Mesendoderm (in vitro differentiated cells): ENCODE measurements around the gene SAV1.

Experiments used
- DNase-seq: peaks from one replicate; pipeline ENCODE4 v3.0.0; 2013
- H2AK5ac ChIP-seq: 2 replicates; pipeline ENCODE4 v1.6.1; 2013; ENCODE audit warnings: low read length, inconsistent platforms
- H2BK120ac ChIP-seq: 2 replicates; pipeline ENCODE4 v1.6.1; 2013; ENCODE audit warnings: low read depth, mild to moderate bottlenecking, low read length, moderate library complexity, mixed read lengths
- H2BK15ac ChIP-seq: replicated peaks from 2 replicates; pipeline ENCODE4 v1.6.1; 2013; ENCODE audit warnings: low read depth, mild to moderate bottlenecking, moderate library complexity
- H2BK5ac ChIP-seq: 2 replicates; pipeline ENCODE4 v1.6.1; 2013; ENCODE audit warnings: low read length, inconsistent platforms
- H3K18ac ChIP-seq: 2 replicates; pipeline ENCODE4 v1.6.1; 2013; ENCODE audit warnings: mild to moderate bottlenecking, low read length, mixed read lengths
- H3K23ac ChIP-seq: one replicate; pipeline ENCODE4 v1.6.1; 2013; ENCODE audit warnings: low read length
- H3K27ac ChIP-seq: 2 replicates; pipeline ENCODE4 v1.5.1; 2013; ENCODE audit warnings: low read depth, mild to moderate bottlenecking, inconsistent platforms, low read length, moderate library complexity
- H3K27me3 ChIP-seq: 2 replicates; pipeline ENCODE4 v1.6.1; 2013; ENCODE audit warnings: low read length, control low read depth, mild to moderate bottlenecking, inconsistent platforms; ENCODE audit not compliant: insufficient read depth, poor library complexity
- H3K36me3 ChIP-seq: 2 replicates; pipeline ENCODE4 v1.6.1; 2013; ENCODE audit warnings: low read length, inconsistent platforms; ENCODE audit not compliant: control insufficient read depth, insufficient read depth
- H3K4ac ChIP-seq: one replicate; pipeline ENCODE4 v1.6.1; 2013; ENCODE audit warnings: low read depth, mild to moderate bottlenecking, low read length, moderate library complexity
- H3K4me1 ChIP-seq: 2 replicates; pipeline ENCODE4 v1.6.1; 2013; ENCODE audit warnings: low read depth, low read length, inconsistent platforms; ENCODE audit not compliant: control insufficient read depth
- H3K4me2 ChIP-seq: 2 replicates; pipeline ENCODE4 v1.6.1; 2013; ENCODE audit warnings: low read length
- H3K4me3 ChIP-seq: 2 replicates; pipeline ENCODE4 v1.5.1; 2013; ENCODE audit warnings: mild to moderate bottlenecking, low read length
- H3K56ac ChIP-seq: one replicate; pipeline ENCODE4 v1.6.1; 2013; ENCODE audit warnings: low read length
- H3K79me1 ChIP-seq: 2 replicates; pipeline ENCODE4 v1.6.1; 2013; ENCODE audit warnings: low read length, inconsistent platforms
- H3K79me2 ChIP-seq: 2 replicates; pipeline ENCODE4 v1.6.1; 2013; ENCODE audit warnings: mild to moderate bottlenecking, low read length; ENCODE audit not compliant: control insufficient read depth, insufficient read depth
- H3K9ac ChIP-seq: 2 replicates; pipeline ENCODE4 v1.6.1; 2013; ENCODE audit warnings: low read length, inconsistent platforms
- H4K5ac ChIP-seq: one replicate; pipeline ENCODE4 v1.6.1; 2013; ENCODE audit warnings: low read length
- H4K8ac ChIP-seq: one replicate; pipeline ENCODE4 v1.6.1; 2013; ENCODE audit warnings: low read depth, mild to moderate bottlenecking, control low read depth, low read length, moderate library complexity
- WGBS: extraction: QIAGEN DNeasy Blood & Tissue Kit; methylation state at CpG from one replicate; pipeline ENCODE4 v1.1.7; 2013; ENCODE audit warnings: low lambda C conversion rate, missing lambda C conversion rate; ENCODE audit not compliant: insufficient coverage; ENCODE audit errors: extremely low coverage; 5-methylcytosine and 5-hydroxymethylcytosine counted together

Gene SAV1

DNA sequence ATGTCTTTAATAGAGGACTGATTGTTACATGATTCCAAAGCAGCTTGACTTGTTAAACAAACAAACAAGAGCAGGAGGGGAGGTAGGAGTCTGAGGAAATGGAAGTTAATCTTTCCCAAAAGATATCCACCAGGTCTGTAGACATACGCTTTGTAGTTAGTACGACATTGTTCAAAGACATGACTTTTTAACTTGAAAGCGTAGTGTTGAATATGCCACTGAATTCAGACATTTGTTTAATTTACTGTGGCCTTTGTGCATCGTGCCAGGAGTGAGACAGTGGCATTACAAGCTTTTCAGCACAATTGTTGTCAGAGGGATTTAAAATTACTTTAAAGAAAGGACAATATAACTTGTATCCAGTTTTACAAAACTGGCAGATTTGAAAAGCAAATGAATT lies 53.0 kb downstream of the SAV1 start:
- no peak overlapping the region for H2BK120ac ChIP-seq
- no CpG with 5 or more reads among the region's 4 CpGs for WGBS
- H2BK5ac ChIP-seq, result no peak overlapping the region
- H3K18ac ChIP-seq, result no peak overlapping the region
- H3K79me1 ChIP-seq, result no peaks in the 10 kb centered on the region
- no peak overlapping the region for H3K4me2 ChIP-seq
- H2BK15ac ChIP-seq, result no peak overlapping the region
- H3K23ac ChIP-seq, result no peak overlapping the region
- no peak overlapping the region for H4K8ac ChIP-seq
- H4K5ac ChIP-seq, result no peak overlapping the region
- H3K56ac ChIP-seq, result no peak overlapping the region
- no peaks in the 10 kb centered on the region for H3K79me2 ChIP-seq
- H2AK5ac ChIP-seq, result no peak overlapping the region
- no peak overlapping the region for H3K4me3 ChIP-seq
- H3K27me3 ChIP-seq, result no peaks in the 10 kb centered on the region
- H3K4ac ChIP-seq, result no peak overlapping the region
- H3K36me3 ChIP-seq, result no peaks in the 10 kb centered on the region
- no peaks in the 10 kb centered on the region for H3K4me1 ChIP-seq
- H3K9ac ChIP-seq, result no peak overlapping the region
- DNase-seq, result no peak
- no peak overlapping the region for H3K27ac ChIP-seq

DNA sequence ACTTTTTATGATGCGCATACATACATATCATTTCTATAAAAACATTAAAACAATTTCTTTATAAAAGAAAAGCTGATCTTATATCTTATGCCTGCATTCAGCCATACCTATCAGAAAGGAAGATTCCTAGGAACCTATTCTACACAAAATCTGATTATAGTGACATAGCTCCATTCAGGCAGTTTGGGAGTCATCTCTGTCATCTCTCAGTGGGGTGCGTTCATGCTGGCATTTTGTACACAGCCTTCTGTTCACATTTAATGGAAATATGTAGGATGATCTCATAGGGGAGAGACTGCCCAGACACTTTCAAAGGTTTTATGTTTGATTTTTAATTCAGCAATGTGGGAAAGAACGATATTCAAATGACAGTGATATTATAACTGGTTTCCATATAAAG lies 55.3 kb downstream of the SAV1 start:
- H2BK15ac ChIP-seq, result no peak overlapping the region
- H3K4me2 ChIP-seq, result no peak overlapping the region
- H3K56ac ChIP-seq, result no peak overlapping the region
- H3K4me3 ChIP-seq, result no peak overlapping the region
- no peak overlapping the region for H3K9ac ChIP-seq
- no peak overlapping the region for H2BK120ac ChIP-seq
- no peak overlapping the region for H4K5ac ChIP-seq
- H3K27ac ChIP-seq, result no peak overlapping the region
- WGBS, result no CpG with 5 or more reads among the region's 3 CpGs
- no peak overlapping the region for H3K23ac ChIP-seq
- H2AK5ac ChIP-seq, result no peak overlapping the region
- no peaks in the 10 kb centered on the region for H3K4me1 ChIP-seq
- no peaks in the 10 kb centered on the region for H3K36me3 ChIP-seq
- DNase-seq, result no peak
- no peak overlapping the region for H3K4ac ChIP-seq
- no peak overlapping the region for H3K18ac ChIP-seq
- no peak overlapping the region for H2BK5ac ChIP-seq
- H4K8ac ChIP-seq, result no peak overlapping the region
- H3K79me1 ChIP-seq, result no peaks in the 10 kb centered on the region
- H3K79me2 ChIP-seq, result no peaks in the 10 kb centered on the region
- no peaks in the 10 kb centered on the region for H3K27me3 ChIP-seq

DNA sequence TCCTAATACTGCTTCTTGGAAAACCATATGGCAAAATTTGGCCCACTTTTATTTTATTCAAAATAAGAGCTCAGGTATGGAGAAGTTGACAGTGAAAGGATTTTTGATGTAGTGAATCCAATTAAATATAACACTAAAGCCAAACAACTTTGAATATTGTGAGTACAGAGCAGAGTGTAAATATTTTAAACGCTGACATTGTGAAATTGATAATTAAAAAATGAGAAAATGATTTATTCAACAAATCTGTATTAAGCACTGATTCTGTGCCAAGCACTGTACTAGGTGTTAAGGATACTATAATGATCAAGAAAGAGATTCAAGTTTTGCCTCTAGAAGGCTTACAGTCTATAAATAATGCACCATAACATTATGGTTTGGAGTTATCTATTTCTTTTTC lies 57.6 kb downstream of the SAV1 start:
- Histone ChIP-seq H3K4me1 (no peaks in the 10 kb centered on the region), H3K27ac (no peak overlapping the region), H3K18ac (no peak overlapping the region), H3K36me3 (no peaks in the 10 kb centered on the region), H2BK5ac (no peak overlapping the region), H3K79me1 (no peaks in the 10 kb centered on the region), H3K23ac (no peak overlapping the region), H3K79me2 (no peaks in the 10 kb centered on the region), H2AK5ac (no peak overlapping the region), H3K9ac (no peak overlapping the region), H2BK120ac (no peak overlapping the region), H3K56ac (no peak overlapping the region), H3K4me3 (no peak overlapping the region), H2BK15ac (no peak overlapping the region), H4K5ac (no peak overlapping the region), H4K8ac (no peak overlapping the region), H3K4ac (no peak overlapping the region), H3K27me3 (no peaks in the 10 kb centered on the region), H3K4me2 (no peak overlapping the region)
- WGBS, result no CpG with 5 or more reads among the region's 1 CpG
- no peak for DNase-seq

DNA sequence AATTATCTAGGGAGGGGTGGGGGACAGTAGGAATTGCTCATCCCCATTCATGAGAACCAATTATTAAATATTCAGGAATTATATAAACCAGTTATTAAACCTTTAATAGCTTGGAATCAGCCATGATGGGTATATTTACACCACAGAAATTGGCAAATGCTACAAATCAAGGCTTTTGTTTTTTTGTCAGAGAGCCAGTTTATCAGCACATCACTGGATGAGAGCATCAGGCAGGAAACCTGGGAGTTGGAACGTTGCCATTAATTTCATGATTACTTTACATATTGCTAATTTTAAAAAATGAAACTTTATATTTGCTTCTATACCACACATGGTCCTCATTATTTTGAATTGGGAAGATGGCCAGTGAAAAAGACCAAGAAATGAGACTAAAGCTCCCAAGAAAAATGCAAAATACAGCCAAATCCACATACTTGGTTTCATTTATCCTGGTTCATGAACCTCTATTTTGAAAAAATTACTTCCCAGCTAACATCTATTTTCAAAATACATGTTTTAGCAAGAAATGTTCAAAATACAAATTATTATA lies 59.7 kb downstream of the SAV1 start:
- Histone ChIP-seq H3K56ac (no peak overlapping the region), H2BK120ac (no peak overlapping the region), H3K36me3 (no peaks in the 10 kb centered on the region), H3K18ac (no peak overlapping the region), H2BK5ac (no peak overlapping the region), H3K79me2 (no peaks in the 10 kb centered on the region), H3K27ac (no peak overlapping the region), H3K4ac (no peak overlapping the region), H4K8ac (no peak overlapping the region), H2AK5ac (no peak overlapping the region), H3K4me1 (no peaks in the 10 kb centered on the region), H4K5ac (no peak overlapping the region), H3K79me1 (no peaks in the 10 kb centered on the region), H3K27me3 (no peaks in the 10 kb centered on the region), H2BK15ac (no peak overlapping the region), H3K23ac (no peak overlapping the region), H3K4me3 (no peak overlapping the region), H3K4me2 (no peak overlapping the region), H3K9ac (no peak overlapping the region)
- WGBS, result no CpG with 5 or more reads among the region's 1 CpG
- DNase-seq, result no peak

DNA sequence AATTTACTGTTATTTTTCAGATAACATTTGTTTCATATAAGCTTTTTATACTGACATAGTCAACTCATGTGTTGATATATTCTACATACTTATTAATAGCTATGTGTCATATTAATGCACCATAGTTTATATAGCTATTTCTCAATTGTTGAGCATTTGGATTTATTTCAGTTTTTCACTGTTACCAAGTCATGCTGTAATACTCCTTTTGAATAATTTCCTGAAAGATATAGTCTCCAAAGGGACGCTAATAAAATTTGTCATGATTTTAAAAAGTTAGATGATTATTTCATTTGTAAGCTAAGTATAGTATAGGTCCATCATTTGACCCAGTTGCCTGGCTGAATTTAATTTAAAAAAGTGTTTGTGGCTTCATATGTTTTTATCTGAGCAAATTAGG lies 60.3 kb downstream of the SAV1 start:
- Histone ChIP-seq H2BK15ac (no peak overlapping the region), H3K4me3 (no peak overlapping the region), H3K56ac (no peak overlapping the region), H2BK120ac (no peak overlapping the region), H3K79me1 (no peaks in the 10 kb centered on the region), H3K23ac (no peak overlapping the region), H2AK5ac (no peak overlapping the region), H3K27ac (no peak overlapping the region), H3K4me1 (no peaks in the 10 kb centered on the region), H3K27me3 (no peaks in the 10 kb centered on the region), H3K79me2 (no peaks in the 10 kb centered on the region), H4K5ac (no peak overlapping the region), H3K4me2 (no peak overlapping the region), H3K9ac (no peak overlapping the region), H3K36me3 (no peaks in the 10 kb centered on the region), H4K8ac (no peak overlapping the region), H3K4ac (no peak overlapping the region), H3K18ac (no peak overlapping the region), H2BK5ac (no peak overlapping the region)
- no CpG with 5 or more reads among the region's 1 CpG for WGBS
- DNase-seq, result no peak

DNA sequence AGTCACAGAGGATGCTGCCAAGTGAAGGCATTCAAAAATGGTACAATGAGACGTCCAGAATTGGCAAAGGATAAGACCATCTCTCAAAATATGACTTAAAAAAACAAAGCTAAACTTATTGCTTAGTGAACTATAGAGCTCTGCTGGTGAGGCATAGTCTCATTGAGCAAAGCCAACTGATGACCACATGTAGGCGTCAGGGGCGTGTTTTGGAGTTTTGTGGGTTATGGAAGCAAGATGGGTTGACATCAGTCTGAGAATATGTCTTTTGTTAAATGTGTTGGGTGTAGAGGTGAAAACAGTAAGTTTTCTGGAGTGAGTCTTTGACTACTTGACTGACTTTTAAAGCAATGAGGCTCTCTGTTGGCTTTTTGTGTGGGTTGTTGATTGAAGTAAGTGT lies 60.9 kb downstream of the SAV1 start:
- H3K56ac ChIP-seq, result no peak overlapping the region
- H4K5ac ChIP-seq, result no peak overlapping the region
- H3K4me2 ChIP-seq, result no peak overlapping the region
- H3K79me1 ChIP-seq, result no peaks in the 10 kb centered on the region
- H3K18ac ChIP-seq, result no peak overlapping the region
- no peak overlapping the region for H4K8ac ChIP-seq
- H2BK120ac ChIP-seq, result no peak overlapping the region
- no peak overlapping the region for H3K27ac ChIP-seq
- no peak overlapping the region for H3K23ac ChIP-seq
- H3K4me3 ChIP-seq, result no peak overlapping the region
- H2AK5ac ChIP-seq, result no peak overlapping the region
- H3K79me2 ChIP-seq, result no peaks in the 10 kb centered on the region
- no peak for DNase-seq
- no peak overlapping the region for H2BK5ac ChIP-seq
- H2BK15ac ChIP-seq, result no peak overlapping the region
- H3K36me3 ChIP-seq, result no peaks in the 10 kb centered on the region
- no peak overlapping the region for H3K9ac ChIP-seq
- no CpG with 5 or more reads among the region's 3 CpGs for WGBS
- no peaks in the 10 kb centered on the region for H3K27me3 ChIP-seq
- no peaks in the 10 kb centered on the region for H3K4me1 ChIP-seq
- no peak overlapping the region for H3K4ac ChIP-seq
